HG03045 (cell line): ENCODE measurements around the gene SLC40A1.

ENCODE experiments used
- ATAC-seq: cut with Tn5 transposase; IDR thresholded peaks from one replicate; pipeline ENCODE4 v1.9.1; 2021; ENCODE audit warnings: mild to moderate bottlenecking, moderate library complexity; ENCODE audit not compliant: unreplicated experiment

SLC40A1 gene

GRCh38 chr2:189574793-189575475, 5.7 kb downstream of the SLC40A1 start:
- no peak for ATAC-seq

GRCh38 chr2:189570570-189571031, 10.0 kb downstream of the SLC40A1 start:
- no peak for ATAC-seq

GRCh38 chr2:189569295-189569910, 11.2 kb downstream of the SLC40A1 start:
- ATAC-seq: no peak

- no peak for ATAC-seq
Measured at GRCh38 chr2:189566046-189566445, 14.5 kb downstream of the SLC40A1 start.

- no peak for ATAC-seq
Measured at GRCh38 chr2:189561371-189562038, 19.1 kb downstream of the SLC40A1 start.

GRCh38 chr2:189560273-189560586, 20.4 kb downstream of the SLC40A1 start:
- no peak for ATAC-seq

GRCh38 chr2:189559579-189560272, 20.9 kb downstream of the SLC40A1 start:
- ATAC-seq: no peak

GRCh38 chr2:189558516-189559272, 21.9 kb downstream of the SLC40A1 start:
- ATAC-seq: no peak

GRCh38 chr2:189557373-189557772, 23.2 kb downstream of the SLC40A1 start:
- no peak for ATAC-seq

GRCh38 chr2:189556526-189556925, 24.1 kb downstream of the SLC40A1 start:
- no peak for ATAC-seq

- no peak for ATAC-seq
Measured at GRCh38 chr2:189555232-189555631, 25.4 kb downstream of the SLC40A1 start.

- no peak for ATAC-seq
Measured at GRCh38 chr2:189553504-189554088, 27.0 kb downstream of the SLC40A1 start.

- ATAC-seq: no peak
Measured at GRCh38 chr2:189552991-189553404, 27.6 kb downstream of the SLC40A1 start.

GRCh38 chr2:189552334-189552990, 28.1 kb downstream of the SLC40A1 start:
- no peak for ATAC-seq

- ATAC-seq: no peak
Measured at GRCh38 chr2:189551808-189552207, 28.8 kb downstream of the SLC40A1 start.

- ATAC-seq: no peak
Measured at GRCh38 chr2:189549449-189549832, 31.1 kb downstream of the SLC40A1 start.

GRCh38 chr2:189548666-189549448, 31.7 kb downstream of the SLC40A1 start:
- no peak for ATAC-seq

GRCh38 chr2:189545418-189545817, 35.2 kb downstream of the SLC40A1 start:
- ATAC-seq: no peak

GRCh38 chr2:189544318-189545042, 36.1 kb downstream of the SLC40A1 start:
- no peak for ATAC-seq
